ENCODE results near the gene CELF1. TPM values are rescaled to one million over a fixed set of nuclear protein-coding genes. Genes with fewer than 3 reads are reported as not detected.

The CELF1 gene
- total and polyA plus RNA-seq, 2 of the 13 experiments (the other 11 are each of a cell fraction or from before 2014, with no cell fraction given) = 69.0 to 80.1 TPM

- H3K4me1 ChIP-seq (ENCODE audit: insufficient read depth, low read length) = peaks cover 34% of the 10 kb centered on the region
- no peak overlapping the region for H3K9ac ChIP-seq (ENCODE audit: insufficient read depth, low read depth, low read length)
- H3K27me3 ChIP-seq (ENCODE audit: control insufficient read depth in 1 of 2, insufficient read depth in 2 of 2, low read length in 2 of 2) = no peaks in the 10 kb centered on the region; a peak in 1 of 5 replicates
- FAIRE-seq (no peak), DNase-seq (ENCODE audit: low spot score) (no peak), ATAC-seq (no peak)
- no peak overlapping the region for H3K4me2 ChIP-seq (ENCODE audit: low read depth, low read length)
- ChIA-PET POLR2A (no interaction called here), CTCF (ENCODE audit: low intra/inter-chr PET ratio, low total read pairs) (no interaction called here)
- in situ Hi-C loops (cut with HindIII; ENCODE audit: extremely low pct_ligation_motif_present, low pct_unique_long_range_greater_than_20kb) = no loop called here
- H3K27ac ChIP-seq (ENCODE audit: extremely low read length, insufficient read depth, low read length) = no peak overlapping the region
- 94% methylated on average over 1 of the region's 1 CpG for WGBS (ENCODE audit: low lambda C conversion rate)
- intact Hi-C loops (cut with micrococcal nuclease; ENCODE audit: unreplicated experiment) = no loop called here
- no peaks in the 10 kb centered on the region for H3K9me3 ChIP-seq (ENCODE audit: low read length)
- H3K79me2 ChIP-seq (ENCODE audit: insufficient read depth, low read length) = peaks cover 87% of the 10 kb centered on the region
- BruUV-seq (replicated peaks) = no TSS peak
- H2AFZ ChIP-seq (ENCODE audit: low read length) = no peak overlapping the region
- no peak overlapping the region for H3K4me3 ChIP-seq (replicated peaks in 1 of 3; ENCODE audit: insufficient read depth in 1 of 3, low read depth in 2 of 3, low read length in 3 of 3)
- H3K36me3 ChIP-seq (replicated peaks in 1 of 2; ENCODE audit: control insufficient read depth in 1 of 2, insufficient read depth in 2 of 2, low read length in 2 of 2) = peaks cover 3 to 9% of the 10 kb centered on the region in 2 experiments; a peak in 4 of 5 replicates
- H4K20me1 ChIP-seq (ENCODE audit: insufficient read depth, low read length) = peaks cover 36% of the 10 kb centered on the region
- TF ChIP-seq ATF2 (CRISPR knock-in tag; IDR thresholded peaks at IDR 0.05) (no peak), E2F2 (CRISPR knock-in tag; IDR thresholded peaks at IDR 0.05; ENCODE audit: borderline replicate concordance) (no peak), ZNF552 (CRISPR knock-in tag; IDR thresholded peaks at IDR 0.05; ENCODE audit: borderline replicate concordance) (no peak), ATF6 (CRISPR knock-in tag; conservative IDR thresholded peaks at IDR 0.05) (no peak), ZMAT3 (CRISPR knock-in tag; conservative IDR thresholded peaks at IDR 0.05) (no peak), ADNP (CRISPR knock-in tag; IDR thresholded peaks at IDR 0.05) (no peak), YEATS2 (CRISPR knock-in tag; IDR thresholded peaks at IDR 0.05; ENCODE audit: borderline replicate concordance) (no peak), CAMTA2 (CRISPR knock-in tag; IDR thresholded peaks at IDR 0.05; ENCODE audit: borderline replicate concordance) (no peak), ZNF460 (CRISPR knock-in tag; IDR thresholded peaks at IDR 0.05; ENCODE audit: borderline replicate concordance) (no peak), PHB2 (IDR thresholded peaks at IDR 0.05; ENCODE audit: partially characterized antibody) (no peak), CREB3 (CRISPR knock-in tag; IDR thresholded peaks at IDR 0.05) (no peak), ETV6 (CRISPR knock-in tag; conservative IDR thresholded peaks at IDR 0.05) (no peak), ZNF562 (CRISPR knock-in tag; IDR thresholded peaks at IDR 0.05; ENCODE audit: borderline replicate concordance) (no peak), ATF7 (IDR thresholded peaks at IDR 0.05) (no peak), ATF7 (CRISPR knock-in tag; IDR thresholded peaks at IDR 0.05) (no peak), HMG20B (CRISPR knock-in tag; conservative IDR thresholded peaks at IDR 0.05) (no peak)
- TF ChIP-seq, protein P1, sequence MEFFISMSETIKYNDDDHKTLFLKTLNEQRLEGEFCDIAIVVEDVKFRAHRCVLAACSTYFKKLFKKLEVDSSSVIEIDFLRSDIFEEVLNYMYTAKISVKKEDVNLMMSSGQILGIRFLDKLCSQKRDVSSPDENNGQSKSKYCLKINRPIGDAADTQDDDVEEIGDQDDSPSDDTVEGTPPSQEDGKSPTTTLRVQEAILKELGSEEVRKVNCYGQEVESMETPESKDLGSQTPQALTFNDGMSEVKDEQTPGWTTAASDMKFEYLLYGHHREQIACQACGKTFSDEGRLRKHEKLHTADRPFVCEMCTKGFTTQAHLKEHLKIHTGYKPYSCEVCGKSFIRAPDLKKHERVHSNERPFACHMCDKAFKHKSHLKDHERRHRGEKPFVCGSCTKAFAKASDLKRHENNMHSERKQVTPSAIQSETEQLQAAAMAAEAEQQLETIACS (CRISPR knock-in tag; IDR thresholded peaks at IDR 0.05) = no peak
Measured at GRCh38 chr11:47504910-47505309, 48.0 kb downstream of the CELF1 start.
